WTC11 (cell line): ENCODE data around the gene POLR3A. TPM values are rescaled to one million over a fixed set of nuclear protein-coding genes. Genes with fewer than 3 reads are reported as not detected.

Source experiments
- ATAC-seq: fragments of 200-7000 bp; cut with Tn5 transposase; 2 replicates; pipeline ENCODE4 v1.10.0; 2021; ENCODE audit warnings: mild to moderate bottlenecking, moderate library complexity
- CTCF ChIA-PET: fragments of 300-600 bp; sonication (Branson Sonifier 250); formaldehyde crosslinking; loops from one replicate; lab custom pipeline; 2021; ENCODE audit warnings: antibody characterized with exemption; lab: Charles Lee
- POLR2A ChIA-PET: fragments of 350-600 bp; sonication (Branson Sonifier 250); formaldehyde crosslinking; loops from one replicate; lab custom pipeline; 2021; ENCODE audit warnings: antibody characterized with exemption; lab: Charles Lee
- DNase-seq: peaks from one replicate; pipeline ENCODE4 v3.0.0; 2021; ENCODE audit warnings: low spot score
- H3K27ac Mint-ChIP-seq: 2 replicates; pipeline ENCODE4 v1.8.0; 2021; ENCODE audit warnings: mixed read lengths
- H3K27me3 Mint-ChIP-seq: 2 replicates; pipeline ENCODE4 v1.8.0; 2021; ENCODE audit warnings: low read depth, mild to moderate bottlenecking, moderate library complexity, mixed read lengths
- H3K36me3 Mint-ChIP-seq: 2 replicates; pipeline ENCODE4 v1.8.0; 2021; ENCODE audit warnings: mixed read lengths
- H3K4me1 Mint-ChIP-seq: 2 replicates; pipeline ENCODE4 v1.8.0; 2022; ENCODE audit warnings: mixed read lengths
- H3K4me3 Mint-ChIP-seq: 2 replicates; pipeline ENCODE4 v1.8.0; 2021; ENCODE audit warnings: mild to moderate bottlenecking, moderate library complexity, mixed read lengths
- H3K9me3 Mint-ChIP-seq: 2 replicates; pipeline ENCODE4 v1.8.0; 2021; ENCODE audit warnings: mixed read lengths
- EMX1 ChIP-seq: fragments of 250-450 bp; sonication (Bioruptor Pico); IDR thresholded peaks from 2 replicates; pipeline ENCODE4 v1.8.0; 2021; ENCODE audit warnings: mild to moderate bottlenecking
- ESRRA ChIP-seq: sonication (generic); formaldehyde crosslinking; IDR thresholded peaks from 2 replicates; pipeline ENCODE4 v1.8.1; 2022; ENCODE audit warnings: mild to moderate bottlenecking, missing genetic modification reagents, borderline replicate concordance
- ETV6 ChIP-seq: sonication (generic); formaldehyde crosslinking; IDR thresholded peaks from 2 replicates; pipeline ENCODE4 v1.8.1; 2022; ENCODE audit warnings: mild to moderate bottlenecking, missing genetic modification reagents
- GRHL2 ChIP-seq: fragments of 250-450 bp; sonication (Bioruptor Pico); IDR thresholded peaks from 2 replicates; pipeline ENCODE4 v1.8.0; 2022; ENCODE audit warnings: mild to moderate bottlenecking, moderate library complexity; ENCODE audit not compliant: insufficient replicate concordance, severe bottlenecking
- HMGXB4 ChIP-seq: sonication (generic); formaldehyde crosslinking; IDR thresholded peaks from 2 replicates; pipeline ENCODE4 v1.8.1; 2023; ENCODE audit warnings: mild to moderate bottlenecking, moderate library complexity, missing genetic modification reagents
- IRF1 ChIP-seq: sonication (generic); formaldehyde crosslinking; IDR thresholded peaks from 2 replicates; pipeline ENCODE4 v1.8.0; 2023; ENCODE audit warnings: missing genetic modification reagents
- IRF2 ChIP-seq: sonication (generic); formaldehyde crosslinking; IDR thresholded peaks from 2 replicates; pipeline ENCODE4 v1.8.0; 2022; ENCODE audit warnings: low read depth, missing genetic modification reagents, borderline replicate concordance
- NFATC4 ChIP-seq: fragments of 250-450 bp; sonication (Bioruptor Pico); IDR thresholded peaks from 2 replicates; pipeline ENCODE4 v1.9.0; 2021; ENCODE audit warnings: mild to moderate bottlenecking
- NR1H2 ChIP-seq: sonication (generic); formaldehyde crosslinking; IDR thresholded peaks from 2 replicates; pipeline ENCODE4 v1.9.0; 2021; ENCODE audit warnings: mild to moderate bottlenecking, moderate library complexity, missing genetic modification reagents
- RELA ChIP-seq: sonication (generic); formaldehyde crosslinking; IDR thresholded peaks from 2 replicates; pipeline ENCODE4 v1.8.1; 2022; ENCODE audit warnings: missing genetic modification reagents, mild to moderate bottlenecking, borderline replicate concordance
- SMAD4 ChIP-seq: sonication (generic); formaldehyde crosslinking; IDR thresholded peaks from 2 replicates; pipeline ENCODE4 v1.8.0; 2022; ENCODE audit warnings: mild to moderate bottlenecking, missing genetic modification reagents
- TEAD4 ChIP-seq: sonication (generic); formaldehyde crosslinking; IDR thresholded peaks from 2 replicates; pipeline ENCODE4 v1.8.0; 2022; ENCODE audit warnings: mild to moderate bottlenecking, missing genetic modification reagents
- ZNF232 ChIP-seq: sonication (generic); formaldehyde crosslinking; IDR thresholded peaks from 2 replicates; pipeline ENCODE4 v1.8.0; 2022; ENCODE audit warnings: mild to moderate bottlenecking, missing genetic modification reagents
- ZNF396 ChIP-seq: fragments of 250-450 bp; sonication (Bioruptor Pico); IDR thresholded peaks from 2 replicates; pipeline ENCODE4 v1.8.0; 2021; ENCODE audit warnings: mild to moderate bottlenecking, moderate library complexity, borderline replicate concordance
- total RNA-seq: library from RNA; stranded (reverse); gene quantifications from 3 replicates; pipeline ENCODE4 v1.2.3, GENCODE V29; 2021
- TF ChIP-seq, protein P1 (sequence below): sonication (generic); formaldehyde crosslinking; IDR thresholded peaks from 2 replicates; pipeline ENCODE4 v1.8.1; 2023; ENCODE audit warnings: mild to moderate bottlenecking, missing genetic modification reagents
- TF ChIP-seq, protein P2 (sequence below): sonication (generic); formaldehyde crosslinking; IDR thresholded peaks from 2 replicates; pipeline ENCODE4 v1.8.1; 2023; ENCODE audit warnings: mild to moderate bottlenecking, missing genetic modification reagents
- TF ChIP-seq, protein P3 (sequence below): sonication (generic); formaldehyde crosslinking; IDR thresholded peaks from 2 replicates; pipeline ENCODE4 v1.8.0; 2023; ENCODE audit warnings: missing genetic modification reagents, mild to moderate bottlenecking, borderline replicate concordance
- TF ChIP-seq, protein P4 (sequence below): sonication (generic); formaldehyde crosslinking; IDR thresholded peaks from 2 replicates; pipeline ENCODE4 v1.8.0; 2022; ENCODE audit warnings: mild to moderate bottlenecking, missing genetic modification reagents

Gene POLR3A
- total RNA-seq, 1 experiment from 2014 or later = 32.2 TPM

- DNase-seq = no peak
- TF ChIP-seq, protein P1, sequence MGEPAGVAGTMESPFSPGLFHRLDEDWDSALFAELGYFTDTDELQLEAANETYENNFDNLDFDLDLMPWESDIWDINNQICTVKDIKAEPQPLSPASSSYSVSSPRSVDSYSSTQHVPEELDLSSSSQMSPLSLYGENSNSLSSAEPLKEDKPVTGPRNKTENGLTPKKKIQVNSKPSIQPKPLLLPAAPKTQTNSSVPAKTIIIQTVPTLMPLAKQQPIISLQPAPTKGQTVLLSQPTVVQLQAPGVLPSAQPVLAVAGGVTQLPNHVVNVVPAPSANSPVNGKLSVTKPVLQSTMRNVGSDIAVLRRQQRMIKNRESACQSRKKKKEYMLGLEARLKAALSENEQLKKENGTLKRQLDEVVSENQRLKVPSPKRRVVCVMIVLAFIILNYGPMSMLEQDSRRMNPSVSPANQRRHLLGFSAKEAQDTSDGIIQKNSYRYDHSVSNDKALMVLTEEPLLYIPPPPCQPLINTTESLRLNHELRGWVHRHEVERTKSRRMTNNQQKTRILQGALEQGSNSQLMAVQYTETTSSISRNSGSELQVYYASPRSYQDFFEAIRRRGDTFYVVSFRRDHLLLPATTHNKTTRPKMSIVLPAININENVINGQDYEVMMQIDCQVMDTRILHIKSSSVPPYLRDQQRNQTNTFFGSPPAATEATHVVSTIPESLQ (CRISPR knock-in tag) = no peak
- TF ChIP-seq, protein P2, sequence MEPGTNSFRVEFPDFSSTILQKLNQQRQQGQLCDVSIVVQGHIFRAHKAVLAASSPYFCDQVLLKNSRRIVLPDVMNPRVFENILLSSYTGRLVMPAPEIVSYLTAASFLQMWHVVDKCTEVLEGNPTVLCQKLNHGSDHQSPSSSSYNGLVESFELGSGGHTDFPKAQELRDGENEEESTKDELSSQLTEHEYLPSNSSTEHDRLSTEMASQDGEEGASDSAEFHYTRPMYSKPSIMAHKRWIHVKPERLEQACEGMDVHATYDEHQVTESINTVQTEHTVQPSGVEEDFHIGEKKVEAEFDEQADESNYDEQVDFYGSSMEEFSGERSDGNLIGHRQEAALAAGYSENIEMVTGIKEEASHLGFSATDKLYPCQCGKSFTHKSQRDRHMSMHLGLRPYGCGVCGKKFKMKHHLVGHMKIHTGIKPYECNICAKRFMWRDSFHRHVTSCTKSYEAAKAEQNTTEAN (CRISPR knock-in tag) = no peak
- TF ChIP-seq ZNF396 (no peak), NFATC4 (CRISPR knock-in tag) (no peak), TEAD4 (CRISPR knock-in tag) (no peak), GRHL2 (CRISPR knock-in tag) (no peak), EMX1 (CRISPR knock-in tag) (no peak)
- Mint-ChIP-seq H3K4me3 (no peak overlapping the region), H3K36me3 (peaks cover 19% of the 10 kb centered on the region), H3K4me1 (peaks cover 6% of the 10 kb centered on the region), H3K27me3 (no peaks in the 10 kb centered on the region; the same call in 1 of the 2 replicates), H3K9me3 (peaks cover 21% of the 10 kb centered on the region), H3K27ac (no peak overlapping the region)
- ATAC-seq = no peak
- POLR2A ChIA-PET = no interaction called here
- CTCF ChIA-PET = interaction anchor here (1.2 kb wide), 1 partner anchor 13 kb away, joined by 6 read pairs; no protein-coding TSS in a partner anchor
These were observed 67.6 kb downstream of the POLR3A start for GRCh38 chr10:77961668-77962067.

DNA sequence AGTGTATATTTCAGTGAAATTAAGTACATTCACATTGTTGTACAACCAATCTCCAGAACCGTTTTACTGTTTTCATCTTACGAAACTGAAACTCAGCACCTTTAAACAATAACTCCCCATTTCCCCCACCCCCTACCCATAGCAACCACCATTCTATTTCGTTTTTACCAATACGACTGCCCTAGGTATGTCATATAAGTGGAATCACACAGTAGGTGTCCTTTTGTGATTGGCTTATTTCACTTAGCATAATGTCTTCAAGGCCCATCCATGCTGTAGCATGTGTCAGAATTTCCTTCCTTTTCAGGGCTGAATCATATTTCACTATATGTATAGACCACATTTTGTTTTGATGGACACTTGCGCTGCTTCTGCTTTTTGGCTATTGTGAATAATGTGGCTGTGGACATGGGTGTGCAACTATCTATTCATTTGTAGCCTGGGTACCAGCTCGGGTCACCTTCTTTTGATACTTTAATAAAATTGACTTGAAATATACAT, 68.4 kb downstream of the POLR3A start:
- peaks cover 6% of the 10 kb centered on the region for H3K4me1 Mint-ChIP-seq
- H3K4me3 Mint-ChIP-seq = no peak overlapping the region
- ATAC-seq (no peak), DNase-seq (no peak)
- peaks cover 19% of the 10 kb centered on the region for H3K36me3 Mint-ChIP-seq
- H3K27me3 Mint-ChIP-seq = no peaks in the 10 kb centered on the region; the same call in 1 of the 2 replicates
- CTCF ChIA-PET = no interaction called here
- TF ChIP-seq, protein P3, sequence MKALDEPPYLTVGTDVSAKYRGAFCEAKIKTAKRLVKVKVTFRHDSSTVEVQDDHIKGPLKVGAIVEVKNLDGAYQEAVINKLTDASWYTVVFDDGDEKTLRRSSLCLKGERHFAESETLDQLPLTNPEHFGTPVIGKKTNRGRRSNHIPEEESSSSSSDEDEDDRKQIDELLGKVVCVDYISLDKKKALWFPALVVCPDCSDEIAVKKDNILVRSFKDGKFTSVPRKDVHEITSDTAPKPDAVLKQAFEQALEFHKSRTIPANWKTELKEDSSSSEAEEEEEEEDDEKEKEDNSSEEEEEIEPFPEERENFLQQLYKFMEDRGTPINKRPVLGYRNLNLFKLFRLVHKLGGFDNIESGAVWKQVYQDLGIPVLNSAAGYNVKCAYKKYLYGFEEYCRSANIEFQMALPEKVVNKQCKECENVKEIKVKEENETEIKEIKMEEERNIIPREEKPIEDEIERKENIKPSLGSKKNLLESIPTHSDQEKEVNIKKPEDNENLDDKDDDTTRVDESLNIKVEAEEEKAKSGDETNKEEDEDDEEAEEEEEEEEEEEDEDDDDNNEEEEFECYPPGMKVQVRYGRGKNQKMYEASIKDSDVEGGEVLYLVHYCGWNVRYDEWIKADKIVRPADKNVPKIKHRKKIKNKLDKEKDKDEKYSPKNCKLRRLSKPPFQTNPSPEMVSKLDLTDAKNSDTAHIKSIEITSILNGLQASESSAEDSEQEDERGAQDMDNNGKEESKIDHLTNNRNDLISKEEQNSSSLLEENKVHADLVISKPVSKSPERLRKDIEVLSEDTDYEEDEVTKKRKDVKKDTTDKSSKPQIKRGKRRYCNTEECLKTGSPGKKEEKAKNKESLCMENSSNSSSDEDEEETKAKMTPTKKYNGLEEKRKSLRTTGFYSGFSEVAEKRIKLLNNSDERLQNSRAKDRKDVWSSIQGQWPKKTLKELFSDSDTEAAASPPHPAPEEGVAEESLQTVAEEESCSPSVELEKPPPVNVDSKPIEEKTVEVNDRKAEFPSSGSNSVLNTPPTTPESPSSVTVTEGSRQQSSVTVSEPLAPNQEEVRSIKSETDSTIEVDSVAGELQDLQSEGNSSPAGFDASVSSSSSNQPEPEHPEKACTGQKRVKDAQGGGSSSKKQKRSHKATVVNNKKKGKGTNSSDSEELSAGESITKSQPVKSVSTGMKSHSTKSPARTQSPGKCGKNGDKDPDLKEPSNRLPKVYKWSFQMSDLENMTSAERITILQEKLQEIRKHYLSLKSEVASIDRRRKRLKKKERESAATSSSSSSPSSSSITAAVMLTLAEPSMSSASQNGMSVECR = no peak
- TF ChIP-seq NR1H2 = no peak
- no peak for TF ChIP-seq RELA (CRISPR knock-in tag)
- TF ChIP-seq ETV6 (CRISPR knock-in tag) = no peak
- TF ChIP-seq NFATC4 (CRISPR knock-in tag) = no peak
- no peak for TF ChIP-seq ZNF232 (CRISPR knock-in tag)
- TF ChIP-seq, protein P4, sequence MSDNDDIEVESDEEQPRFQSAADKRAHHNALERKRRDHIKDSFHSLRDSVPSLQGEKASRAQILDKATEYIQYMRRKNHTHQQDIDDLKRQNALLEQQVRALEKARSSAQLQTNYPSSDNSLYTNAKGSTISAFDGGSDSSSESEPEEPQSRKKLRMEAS (CRISPR knock-in tag) = no peak
- no peak for TF ChIP-seq IRF2 (CRISPR knock-in tag)
- no peak for TF ChIP-seq ESRRA (CRISPR knock-in tag)
- no peak for TF ChIP-seq HMGXB4 (CRISPR knock-in tag)
- TF ChIP-seq SMAD4 (CRISPR knock-in tag) = no peak
- TF ChIP-seq, protein P2 (CRISPR knock-in tag) = no peak
- TF ChIP-seq IRF1 = no peak
- TF ChIP-seq, all 79 proteins: peak for 0
- POLR2A ChIA-PET = no interaction called here
- Mint-ChIP-seq H3K27ac (no peak overlapping the region), H3K9me3 (peaks cover 21% of the 10 kb centered on the region)
